ENCODE data around the gene CYFIP2.

Gene CYFIP2

GRCh38 chr5:157288405-157289163 is 22.7 kb downstream of the CYFIP2 start:
- no peak for DNase-seq (ENCODE audit: low read depth in 2 of 2)

- DNase-seq (ENCODE audit: low read depth in 2 of 2), result no peak
Measured at GRCh38 chr5:157289164-157289819, 23.4 kb downstream of the CYFIP2 start.

GRCh38 chr5:157290156-157290980 is 24.4 kb downstream of the CYFIP2 start:
- no peak for DNase-seq (ENCODE audit: low read depth in 2 of 2)

- no peak for DNase-seq (ENCODE audit: low read depth in 2 of 2)
Measured at GRCh38 chr5:157290981-157291711, 25.2 kb downstream of the CYFIP2 start.

- no peak for DNase-seq (ENCODE audit: low read depth in 2 of 2)
Measured at GRCh38 chr5:157292599-157292998, 26.7 kb downstream of the CYFIP2 start.

- DNase-seq (ENCODE audit: low read depth in 2 of 2), result no peak
Measured at GRCh38 chr5:157294407-157295091, 28.6 kb downstream of the CYFIP2 start.

GRCh38 chr5:157295247-157295646 is 29.3 kb downstream of the CYFIP2 start:
- no peak for DNase-seq (ENCODE audit: low read depth in 2 of 2)

GRCh38 chr5:157300564-157300963 is 34.6 kb downstream of the CYFIP2 start:
- no peak for DNase-seq (ENCODE audit: low read depth in 2 of 2)

- no peak for DNase-seq (ENCODE audit: low read depth in 2 of 2)
Measured at GRCh38 chr5:157301066-157301465, 35.1 kb downstream of the CYFIP2 start.

- no peak for DNase-seq (ENCODE audit: low read depth in 2 of 2)
Measured at GRCh38 chr5:157303023-157303422, 37.1 kb downstream of the CYFIP2 start.

- DNase-seq (ENCODE audit: low read depth in 2 of 2), result no peak
Measured at GRCh38 chr5:157303667-157304327, 37.9 kb downstream of the CYFIP2 start.

GRCh38 chr5:157306081-157306480 is 40.2 kb downstream of the CYFIP2 start:
- no peak for DNase-seq (ENCODE audit: low read depth in 2 of 2)

- no peak for DNase-seq (ENCODE audit: low read depth in 2 of 2)
Measured at GRCh38 chr5:157306692-157307471, 41.0 kb downstream of the CYFIP2 start.

- no peak for DNase-seq (ENCODE audit: low read depth in 2 of 2)
Measured at GRCh38 chr5:157308836-157309465, 43.0 kb downstream of the CYFIP2 start.

- DNase-seq (ENCODE audit: low read depth in 2 of 2), result no peak
Measured at GRCh38 chr5:157309796-157310195, 43.9 kb downstream of the CYFIP2 start.

GRCh38 chr5:157311595-157311994 is 45.7 kb downstream of the CYFIP2 start:
- DNase-seq (ENCODE audit: low read depth in 2 of 2), result no peak

- DNase-seq (ENCODE audit: low read depth in 2 of 2), result peak; percentile 46 to 48
Measured at GRCh38 chr5:157312492-157312891, 46.6 kb downstream of the CYFIP2 start.

- no peak for DNase-seq (ENCODE audit: low read depth in 2 of 2)
Measured at GRCh38 chr5:157322581-157322980, 56.7 kb downstream of the CYFIP2 start.

GRCh38 chr5:157323107-157323706 is 57.3 kb downstream of the CYFIP2 start:
- DNase-seq (ENCODE audit: low read depth in 2 of 2), result no peak

Measured in activated CD8-positive, alpha-beta memory T cell treated with anti-CD3 and anti-CD28 coated beads for 4 hours (primary cell).